GM18868 (cell line): Measurements from ENCODE around the gene RINT1.
"Not testable (repeated sequence)": the region's sequence is repeated elsewhere in the genome, so short reads cannot be mapped to it uniquely, and the experiment has no call there.

Source experiments
- ATAC-seq: cut with Tn5 transposase; IDR thresholded peaks from one replicate; pipeline ENCODE4 v1.9.1; 2021; ENCODE audit warnings: mild to moderate bottlenecking, moderate library complexity; ENCODE audit not compliant: unreplicated experiment

The RINT1 gene

GRCh38 chr7:105596866-105597265 is 64.9 kb downstream of the RINT1 start:
- ATAC-seq: no peak

- ATAC-seq: not testable (repeated sequence)
Measured at GRCh38 chr7:105599080-105599479, 67.1 kb downstream of the RINT1 start.

- ATAC-seq: no peak
Measured at GRCh38 chr7:105599551-105599950, 67.5 kb downstream of the RINT1 start.

- no peak for ATAC-seq
Measured at GRCh38 chr7:105600720-105601550, 68.9 kb downstream of the RINT1 start.

GRCh38 chr7:105602325-105603305 is 70.6 kb downstream of the RINT1 start:
- no peak for ATAC-seq

- no peak for ATAC-seq
Measured at GRCh38 chr7:105610165-105610930, 78.3 kb downstream of the RINT1 start.

- ATAC-seq: no peak
Measured at GRCh38 chr7:105611856-105612775, 80.1 kb downstream of the RINT1 start.

GRCh38 chr7:105612806-105613205 is 80.8 kb downstream of the RINT1 start:
- no peak for ATAC-seq

GRCh38 chr7:105613611-105614330 is 81.8 kb downstream of the RINT1 start:
- ATAC-seq: no peak

- ATAC-seq: no peak
Measured at GRCh38 chr7:105614341-105614840, 82.4 kb downstream of the RINT1 start.
